Parathyroid adenoma (tissue), 2 donors: ENCODE measurements around the gene RHOD.

ENCODE experiments used
- H2AFZ ChIP-seq: fragments of 300-600 bp; sonication (generic); one replicate; pipeline ENCODE4 v1.7.0; 2017; ENCODE audit warnings: antibody characterized with exemption, mild to moderate bottlenecking
- H3K27ac ChIP-seq: fragments of 300-600 bp; sonication (generic); one replicate; pipeline ENCODE4 v1.7.0; 2017
- H3K27me3 ChIP-seq: fragments of 300-600 bp; sonication (generic); one replicate; pipeline ENCODE4 v1.7.0; 2017; ENCODE audit warnings: low read length; ENCODE audit not compliant: control insufficient read depth, insufficient read depth
- H3K36me3 ChIP-seq: fragments of 300-600 bp; sonication (generic); one replicate; pipeline ENCODE4 v1.7.0; 2017; ENCODE audit warnings: low read length; ENCODE audit not compliant: control insufficient read depth, insufficient read depth
- H3K4me1 ChIP-seq: fragments of 300-600 bp; sonication (generic); one replicate; pipeline ENCODE4 v1.7.0; 2017; ENCODE audit warnings: control low read depth
- H3K4me2 ChIP-seq: fragments of 300-600 bp; sonication (generic); one replicate; pipeline ENCODE4 v1.7.0; 2017; ENCODE audit warnings: low read length
- H3K4me3 ChIP-seq: fragments of 300-600 bp; sonication (generic); one replicate; pipeline ENCODE4 v1.7.0; 2017; ENCODE audit warnings: low read depth, low read length
- H3K79me2 ChIP-seq: fragments of 300-600 bp; sonication (generic); one replicate; pipeline ENCODE4 v1.7.0; 2017; ENCODE audit warnings: control low read depth
- H3K9ac ChIP-seq: fragments of 300-600 bp; sonication (generic); one replicate; pipeline ENCODE4 v1.7.0; 2017; ENCODE audit warnings: mild to moderate bottlenecking
- H3K9me3 ChIP-seq: fragments of 300-600 bp; sonication (generic); one replicate; pipeline ENCODE4 v1.7.0; 2017; ENCODE audit warnings: low read length; ENCODE audit not compliant: control insufficient read depth
- TF ChIP-seq, protein P1 (sequence below): fragments of 300-600 bp; sonication (generic); IDR thresholded peaks from one replicate; pipeline ENCODE4 v1.7.0; 2017; ENCODE audit warnings: antibody characterized with exemption, mild to moderate bottlenecking
- donor health status: primary hyperparathyroidism.

Gene RHOD

DNA sequence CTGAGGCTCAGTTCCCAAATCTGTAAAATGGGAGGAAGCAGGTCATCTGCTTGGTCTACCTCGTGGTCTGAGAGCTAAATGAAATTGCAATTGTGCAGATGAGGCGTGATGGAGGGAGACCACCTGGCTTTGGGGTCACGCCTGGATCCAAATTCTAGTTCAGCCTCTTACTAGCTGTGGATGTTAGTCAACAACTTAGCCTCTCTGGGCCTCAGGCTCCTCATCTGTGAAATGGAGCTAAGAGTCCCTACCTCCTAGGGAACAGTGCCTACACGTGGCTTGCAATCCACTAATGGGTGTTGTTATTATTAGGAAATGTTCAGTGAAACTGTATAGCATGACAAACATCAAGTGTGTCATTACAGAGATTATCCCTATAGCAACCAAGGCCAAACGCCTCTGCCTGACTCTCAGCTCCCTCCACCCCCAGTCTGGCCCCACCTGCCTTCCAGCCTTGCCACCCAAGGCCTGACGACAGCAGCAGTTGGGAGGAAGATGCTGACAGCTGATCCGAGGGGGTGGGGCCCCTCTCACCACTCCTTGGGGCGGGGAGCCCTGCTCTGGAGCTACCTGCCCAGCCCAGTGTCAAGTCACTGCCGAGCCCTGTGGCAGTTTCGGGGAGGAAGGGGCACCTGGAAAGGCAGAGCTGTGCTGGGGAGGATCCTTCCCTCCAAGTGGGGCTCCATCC is 1.7 kb upstream of the RHOD start:
- H3K27me3 ChIP-seq = no peaks in the 10 kb centered on the region
- no peaks in the 10 kb centered on the region for H3K36me3 ChIP-seq
- H3K4me2 ChIP-seq = peak overlapping the region; percentile 42
- peak overlapping the region; percentile 20 for H3K4me3 ChIP-seq
- peak overlapping the region; percentile 17 for H2AFZ ChIP-seq
- TF ChIP-seq, protein P1, sequence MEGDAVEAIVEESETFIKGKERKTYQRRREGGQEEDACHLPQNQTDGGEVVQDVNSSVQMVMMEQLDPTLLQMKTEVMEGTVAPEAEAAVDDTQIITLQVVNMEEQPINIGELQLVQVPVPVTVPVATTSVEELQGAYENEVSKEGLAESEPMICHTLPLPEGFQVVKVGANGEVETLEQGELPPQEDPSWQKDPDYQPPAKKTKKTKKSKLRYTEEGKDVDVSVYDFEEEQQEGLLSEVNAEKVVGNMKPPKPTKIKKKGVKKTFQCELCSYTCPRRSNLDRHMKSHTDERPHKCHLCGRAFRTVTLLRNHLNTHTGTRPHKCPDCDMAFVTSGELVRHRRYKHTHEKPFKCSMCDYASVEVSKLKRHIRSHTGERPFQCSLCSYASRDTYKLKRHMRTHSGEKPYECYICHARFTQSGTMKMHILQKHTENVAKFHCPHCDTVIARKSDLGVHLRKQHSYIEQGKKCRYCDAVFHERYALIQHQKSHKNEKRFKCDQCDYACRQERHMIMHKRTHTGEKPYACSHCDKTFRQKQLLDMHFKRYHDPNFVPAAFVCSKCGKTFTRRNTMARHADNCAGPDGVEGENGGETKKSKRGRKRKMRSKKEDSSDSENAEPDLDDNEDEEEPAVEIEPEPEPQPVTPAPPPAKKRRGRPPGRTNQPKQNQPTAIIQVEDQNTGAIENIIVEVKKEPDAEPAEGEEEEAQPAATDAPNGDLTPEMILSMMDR = no peak
- peaks cover 17% of the 10 kb centered on the region for H3K4me1 ChIP-seq
- no peaks in the 10 kb centered on the region for H3K9me3 ChIP-seq
- no peak overlapping the region for H3K9ac ChIP-seq
- H3K27ac ChIP-seq = peak overlapping the region; percentile 84
- no peaks in the 10 kb centered on the region for H3K79me2 ChIP-seq

DNA sequence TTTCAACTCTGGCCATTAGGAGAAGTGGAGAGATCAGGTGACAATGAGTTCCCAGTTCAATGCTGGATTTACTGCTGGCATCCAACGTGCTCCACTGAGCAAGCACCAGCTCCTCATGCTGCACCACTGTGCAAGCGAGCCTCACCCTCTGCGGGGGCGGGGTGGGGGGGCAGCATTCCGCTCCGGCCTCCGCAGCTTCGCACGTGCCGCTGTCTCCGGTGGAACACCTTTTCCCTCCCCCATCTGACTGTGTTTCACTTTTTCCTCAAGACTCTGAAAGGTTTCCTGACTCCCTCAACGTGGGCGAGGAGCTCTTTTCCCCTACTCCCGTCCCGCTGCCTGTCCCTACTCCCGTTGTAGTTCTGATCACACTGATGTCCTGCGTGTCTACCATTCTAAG is 835 bp upstream of the RHOD start:
- H3K9me3 ChIP-seq = no peaks in the 10 kb centered on the region
- TF ChIP-seq, protein P1 = no peak
- no peak overlapping the region for H3K4me3 ChIP-seq
- H3K4me1 ChIP-seq = peaks cover 17% of the 10 kb centered on the region
- no peaks in the 10 kb centered on the region for H3K79me2 ChIP-seq
- H3K36me3 ChIP-seq = no peaks in the 10 kb centered on the region
- peak overlapping the region; percentile 65 for H3K4me2 ChIP-seq
- H3K27me3 ChIP-seq = no peaks in the 10 kb centered on the region
- H3K9ac ChIP-seq = no peak overlapping the region
- peak overlapping the region; percentile 84 for H3K27ac ChIP-seq
- H2AFZ ChIP-seq = peak overlapping the region; percentile 46

DNA sequence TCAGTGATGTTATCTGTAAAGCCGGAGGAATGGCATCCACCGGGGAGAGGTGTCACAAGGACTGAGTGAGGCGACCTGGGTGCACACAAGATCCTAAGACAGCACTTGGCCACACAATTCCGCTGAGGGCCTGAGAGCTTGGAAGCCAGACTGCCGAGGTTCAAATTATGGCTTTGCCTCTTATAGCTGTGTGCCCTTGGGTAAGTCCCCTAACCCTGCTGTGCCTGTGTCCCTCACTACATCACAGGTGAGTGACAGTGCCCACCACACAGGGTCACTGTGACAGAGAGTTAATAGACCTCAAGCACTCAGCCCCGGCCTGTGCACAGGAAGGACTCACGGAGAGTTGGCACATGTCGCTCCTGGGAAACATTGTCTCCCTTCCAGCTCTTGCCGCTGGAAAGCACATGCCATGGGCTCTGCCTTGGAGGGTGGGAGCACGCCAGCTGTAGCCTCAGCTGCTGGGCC is 592 bp downstream of the RHOD start:
- Histone ChIP-seq H3K9ac (no peak overlapping the region), H3K4me3 (peak overlapping the region; percentile 65), H3K36me3 (no peaks in the 10 kb centered on the region), H3K4me1 (peaks cover 19% of the 10 kb centered on the region), H3K27ac (peak overlapping the region; percentile 69), H2AFZ (peak overlapping the region; percentile 85), H3K4me2 (peak overlapping the region; percentile 77), H3K27me3 (no peaks in the 10 kb centered on the region), H3K9me3 (no peaks in the 10 kb centered on the region), H3K79me2 (no peaks in the 10 kb centered on the region)
- TF ChIP-seq, protein P1 = no peak

DNA sequence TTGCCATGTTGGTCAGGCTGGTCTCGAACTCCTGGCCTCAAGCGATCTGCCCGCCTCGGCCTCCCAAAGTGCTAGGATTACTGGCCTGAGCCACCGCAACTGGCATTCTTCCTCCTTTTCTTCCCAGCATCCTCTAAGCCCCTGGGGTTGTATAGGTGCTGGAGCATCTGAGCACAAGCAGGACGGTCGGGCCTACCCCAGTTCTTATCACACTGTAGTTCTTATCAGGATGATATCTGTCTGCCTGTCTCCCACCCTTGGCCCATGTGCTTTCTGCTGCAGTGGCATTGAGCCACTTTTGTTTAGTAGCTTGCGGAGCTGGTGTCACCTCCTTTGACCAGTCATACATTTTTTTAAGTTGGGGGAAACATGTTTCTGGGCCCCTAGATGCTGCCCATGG is 1.9 kb downstream of the RHOD start:
- Histone ChIP-seq H2AFZ (no peak overlapping the region), H3K4me3 (no peak overlapping the region), H3K9me3 (no peaks in the 10 kb centered on the region), H3K9ac (no peak overlapping the region), H3K79me2 (no peaks in the 10 kb centered on the region), H3K4me1 (peaks cover 22% of the 10 kb centered on the region), H3K27ac (no peak overlapping the region), H3K36me3 (no peaks in the 10 kb centered on the region), H3K4me2 (no peak overlapping the region), H3K27me3 (no peaks in the 10 kb centered on the region)
- TF ChIP-seq, protein P1 = no peak

GRCh38 chr11:67059671-67060070 is 3.0 kb downstream of the RHOD start:
- H2AFZ ChIP-seq = no peak overlapping the region
- H3K27ac ChIP-seq = no peak overlapping the region
- no peaks in the 10 kb centered on the region for H3K79me2 ChIP-seq
- H3K9ac ChIP-seq = no peak overlapping the region
- peaks cover 16% of the 10 kb centered on the region for H3K4me1 ChIP-seq
- no peak overlapping the region for H3K4me3 ChIP-seq
- H3K36me3 ChIP-seq = no peaks in the 10 kb centered on the region
- TF ChIP-seq, protein P1 = no peak
- no peaks in the 10 kb centered on the region for H3K9me3 ChIP-seq
- no peak overlapping the region for H3K4me2 ChIP-seq
- H3K27me3 ChIP-seq = no peaks in the 10 kb centered on the region
